Measurements from ENCODE around the gene SHB. TPM values are rescaled to one million over a fixed set of nuclear protein-coding genes. Genes with fewer than 3 reads are reported as not detected.

The SHB gene
- total RNA-seq, 4 donors from 2014 or later: 12.3 to 22.9 (median 16.3) TPM

DNA sequence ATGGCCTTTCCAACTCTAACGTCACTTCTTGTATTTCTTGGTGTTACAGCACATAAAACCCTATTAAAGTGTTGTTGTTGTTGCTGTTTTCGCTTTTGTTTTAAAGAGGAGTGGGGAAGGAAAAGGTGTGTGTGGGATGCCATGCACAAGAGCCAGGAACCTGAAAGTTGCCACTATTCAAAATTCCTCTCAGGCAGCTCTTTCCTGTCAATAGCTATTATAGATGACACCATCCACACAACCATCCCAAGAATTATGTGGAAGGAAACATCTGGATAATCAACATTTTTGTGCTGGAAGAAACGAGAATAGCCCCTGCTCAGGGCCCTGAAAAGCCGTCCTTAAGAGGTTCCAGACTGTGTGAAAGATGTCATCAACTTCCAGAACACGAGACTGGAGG lies 79.3 kb downstream of the SHB start:
- TF ChIP-seq, protein P1, sequence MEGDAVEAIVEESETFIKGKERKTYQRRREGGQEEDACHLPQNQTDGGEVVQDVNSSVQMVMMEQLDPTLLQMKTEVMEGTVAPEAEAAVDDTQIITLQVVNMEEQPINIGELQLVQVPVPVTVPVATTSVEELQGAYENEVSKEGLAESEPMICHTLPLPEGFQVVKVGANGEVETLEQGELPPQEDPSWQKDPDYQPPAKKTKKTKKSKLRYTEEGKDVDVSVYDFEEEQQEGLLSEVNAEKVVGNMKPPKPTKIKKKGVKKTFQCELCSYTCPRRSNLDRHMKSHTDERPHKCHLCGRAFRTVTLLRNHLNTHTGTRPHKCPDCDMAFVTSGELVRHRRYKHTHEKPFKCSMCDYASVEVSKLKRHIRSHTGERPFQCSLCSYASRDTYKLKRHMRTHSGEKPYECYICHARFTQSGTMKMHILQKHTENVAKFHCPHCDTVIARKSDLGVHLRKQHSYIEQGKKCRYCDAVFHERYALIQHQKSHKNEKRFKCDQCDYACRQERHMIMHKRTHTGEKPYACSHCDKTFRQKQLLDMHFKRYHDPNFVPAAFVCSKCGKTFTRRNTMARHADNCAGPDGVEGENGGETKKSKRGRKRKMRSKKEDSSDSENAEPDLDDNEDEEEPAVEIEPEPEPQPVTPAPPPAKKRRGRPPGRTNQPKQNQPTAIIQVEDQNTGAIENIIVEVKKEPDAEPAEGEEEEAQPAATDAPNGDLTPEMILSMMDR (IDR thresholded peaks at IDR 0.05): no peak
- TF ChIP-seq POLR2A (IDR thresholded peaks at IDR 0.05) (no peak), EP300 (IDR thresholded peaks at IDR 0.05) (no peak), POLR2AphosphoS5 (IDR thresholded peaks at IDR 0.05) (no peak)
- Histone ChIP-seq H3K27ac (no peak overlapping the region), H3K4me1 (peaks cover 22% of the 10 kb centered on the region), H3K9me3 (no peaks in the 10 kb centered on the region), H3K27me3 (no peaks in the 10 kb centered on the region), H3K4me3 (no peak overlapping the region), H3K36me3 (no peaks in the 10 kb centered on the region)
- WGBS: 82% methylated on average over 5 of the region's 5 CpGs
- no peak for DNase-seq (ENCODE audit: low spot score in 2 of 2)

DNA sequence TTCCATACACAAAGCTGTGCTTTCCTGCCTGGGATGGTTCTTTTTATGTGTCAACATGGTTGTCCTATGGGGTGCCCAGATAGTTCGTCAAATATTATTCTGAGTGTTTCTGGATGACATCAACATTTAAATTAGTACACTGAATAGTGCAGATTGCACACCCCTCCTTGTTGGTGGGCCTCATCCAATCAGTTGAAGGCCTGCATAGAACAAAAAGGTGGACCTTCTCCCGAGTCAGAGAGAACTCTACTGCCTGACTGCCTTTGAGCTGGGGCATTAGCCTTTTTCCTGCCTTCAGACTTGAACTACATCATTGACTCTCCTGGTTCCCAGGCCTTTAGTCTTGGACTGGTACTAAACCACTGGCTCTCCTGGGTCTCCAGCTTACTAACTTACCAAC lies 80.4 kb downstream of the SHB start:
- Histone ChIP-seq H3K4me3 (no peak overlapping the region), H3K27ac (no peak overlapping the region), H3K27me3 (no peaks in the 10 kb centered on the region), H3K36me3 (no peaks in the 10 kb centered on the region), H3K9me3 (no peaks in the 10 kb centered on the region), H3K4me1 (peaks cover 19% of the 10 kb centered on the region)
- no peak for DNase-seq (ENCODE audit: low spot score in 2 of 2)
- 42% methylated on average over 2 of the region's 2 CpGs for WGBS
- TF ChIP-seq EP300 (IDR thresholded peaks at IDR 0.05) (no peak), POLR2A (IDR thresholded peaks at IDR 0.05) (no peak), POLR2AphosphoS5 (IDR thresholded peaks at IDR 0.05) (no peak)
- TF ChIP-seq, protein P1 (IDR thresholded peaks at IDR 0.05): no peak

DNA sequence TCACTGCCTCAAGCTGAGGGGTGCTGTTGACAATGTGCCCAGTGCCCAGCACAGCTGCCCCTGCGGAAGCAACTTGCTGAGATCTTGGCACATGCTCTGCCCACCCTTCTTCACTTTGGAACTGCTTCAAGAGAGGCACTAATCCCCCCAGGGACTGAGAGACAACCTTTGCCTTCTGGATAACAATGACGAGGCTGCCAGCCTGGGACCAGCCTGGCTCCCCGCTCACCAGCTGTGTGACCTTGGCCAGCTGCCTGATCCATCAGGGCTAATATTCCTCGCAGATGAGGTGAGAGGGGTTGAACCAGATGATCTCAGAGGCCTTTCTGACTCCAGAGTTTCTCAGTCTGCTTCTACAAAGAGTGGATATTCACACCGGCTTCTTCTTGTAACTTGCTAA lies 81.0 kb downstream of the SHB start:
- Histone ChIP-seq H3K9me3 (no peaks in the 10 kb centered on the region), H3K4me3 (no peak overlapping the region), H3K36me3 (no peaks in the 10 kb centered on the region), H3K27me3 (no peaks in the 10 kb centered on the region), H3K4me1 (peaks cover 17% of the 10 kb centered on the region), H3K27ac (no peak overlapping the region)
- 80% methylated on average over 4 of the region's 5 CpGs for WGBS
- DNase-seq (ENCODE audit: low spot score in 2 of 2): no peak
- TF ChIP-seq, protein P1 (IDR thresholded peaks at IDR 0.05): no peak
- TF ChIP-seq EP300 (IDR thresholded peaks at IDR 0.05): no peak
- TF ChIP-seq POLR2AphosphoS5 (IDR thresholded peaks at IDR 0.05): no peak
- TF ChIP-seq POLR2A (IDR thresholded peaks at IDR 0.05): no peak

DNA sequence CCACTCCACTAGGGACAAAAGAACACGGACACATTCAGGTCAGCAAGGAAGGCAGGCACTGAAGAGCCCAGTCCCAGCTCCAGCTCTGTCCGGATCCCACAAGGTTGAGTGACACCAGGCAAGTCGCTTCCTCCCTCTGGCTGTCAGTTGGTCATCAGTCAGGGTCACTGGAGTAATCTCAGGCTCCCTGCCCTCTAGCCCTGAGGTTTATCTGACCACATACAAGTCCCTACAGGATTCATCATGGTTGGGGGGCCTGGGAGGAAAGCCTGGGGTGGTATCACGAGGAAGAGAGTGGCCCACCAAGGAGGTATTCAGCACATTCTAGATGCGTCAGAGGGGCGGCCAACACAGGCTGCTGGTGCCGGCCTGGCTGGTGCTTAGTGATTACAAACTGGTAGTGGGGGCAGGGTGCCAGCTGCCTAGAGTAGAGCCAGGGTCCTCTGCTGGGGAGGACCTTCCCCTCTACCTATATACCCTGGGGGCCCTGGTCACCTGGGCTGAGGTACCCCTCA lies 81.5 kb downstream of the SHB start:
- Histone ChIP-seq H3K36me3 (no peaks in the 10 kb centered on the region), H3K27me3 (no peaks in the 10 kb centered on the region), H3K9me3 (no peaks in the 10 kb centered on the region), H3K4me1 (peaks cover 17% of the 10 kb centered on the region), H3K27ac (no peak overlapping the region), H3K4me3 (no peak overlapping the region)
- DNase-seq (ENCODE audit: low spot score in 2 of 2): no peak
- TF ChIP-seq POLR2A (IDR thresholded peaks at IDR 0.05) (no peak), POLR2AphosphoS5 (IDR thresholded peaks at IDR 0.05) (no peak), EP300 (IDR thresholded peaks at IDR 0.05) (no peak)
- TF ChIP-seq, protein P1 (IDR thresholded peaks at IDR 0.05): no peak
- 88% methylated on average over 3 of the region's 7 CpGs for WGBS

DNA sequence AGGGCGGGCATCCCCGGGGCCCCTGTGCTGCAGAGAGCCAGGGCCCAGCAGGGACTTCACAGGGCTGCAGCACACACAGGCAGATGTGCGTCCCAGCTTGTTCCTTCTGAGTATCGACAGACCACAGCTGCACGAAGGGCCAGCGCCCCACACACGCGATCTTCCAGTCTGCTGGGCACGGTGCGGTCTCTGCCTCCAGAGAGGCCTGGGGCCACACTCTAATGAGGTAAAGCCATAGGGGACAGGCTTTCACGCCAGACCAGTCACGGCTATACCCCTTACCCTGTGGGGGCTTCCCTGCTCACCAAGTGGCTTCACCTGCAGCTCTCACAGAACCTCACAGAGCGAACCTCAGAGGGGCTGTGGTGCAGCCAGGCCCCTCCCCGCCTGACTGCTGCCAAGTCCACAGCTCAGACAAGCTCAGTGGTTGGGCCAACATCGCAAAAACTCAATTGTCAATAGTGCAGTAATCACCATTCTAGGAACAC lies 82.2 kb downstream of the SHB start:
- TF ChIP-seq POLR2A (IDR thresholded peaks at IDR 0.05): no peak
- TF ChIP-seq, protein P1 (IDR thresholded peaks at IDR 0.05): no peak
- no peak for TF ChIP-seq EP300 (IDR thresholded peaks at IDR 0.05)
- no peak for TF ChIP-seq POLR2AphosphoS5 (IDR thresholded peaks at IDR 0.05)
- Histone ChIP-seq H3K36me3 (no peaks in the 10 kb centered on the region), H3K27me3 (no peaks in the 10 kb centered on the region), H3K27ac (no peak overlapping the region), H3K4me1 (peaks cover 17% of the 10 kb centered on the region), H3K9me3 (no peaks in the 10 kb centered on the region), H3K4me3 (no peak overlapping the region)
- DNase-seq (ENCODE audit: low spot score in 2 of 2): no peak
- WGBS: 90% methylated on average over 12 of the region's 15 CpGs
